WTC11 (cell line): ENCODE data around the gene NEU2.

Experiments
- KAT7 ChIP-seq: sonication (generic); formaldehyde crosslinking; IDR thresholded peaks from 2 replicates; pipeline ENCODE4 v1.8.1; 2023; ENCODE audit warnings: missing genetic modification reagents, mild to moderate bottlenecking, borderline replicate concordance
- ZNF396 ChIP-seq: fragments of 250-450 bp; sonication (Bioruptor Pico); IDR thresholded peaks from 2 replicates; pipeline ENCODE4 v1.8.0; 2021; ENCODE audit warnings: mild to moderate bottlenecking, moderate library complexity, borderline replicate concordance
- TF ChIP-seq, protein P1 (sequence below): fragments of 200-600 bp; IDR thresholded peaks from 2 replicates; pipeline ENCODE4 v1.8.0; 2022; ENCODE audit warnings: antibody characterized with exemption
- TF ChIP-seq, protein P2 (sequence below): sonication (generic); formaldehyde crosslinking; conservative IDR thresholded peaks from 2 replicates; pipeline ENCODE4 v1.8.1; 2022; ENCODE audit warnings: mild to moderate bottlenecking, missing genetic modification reagents

DNA sequence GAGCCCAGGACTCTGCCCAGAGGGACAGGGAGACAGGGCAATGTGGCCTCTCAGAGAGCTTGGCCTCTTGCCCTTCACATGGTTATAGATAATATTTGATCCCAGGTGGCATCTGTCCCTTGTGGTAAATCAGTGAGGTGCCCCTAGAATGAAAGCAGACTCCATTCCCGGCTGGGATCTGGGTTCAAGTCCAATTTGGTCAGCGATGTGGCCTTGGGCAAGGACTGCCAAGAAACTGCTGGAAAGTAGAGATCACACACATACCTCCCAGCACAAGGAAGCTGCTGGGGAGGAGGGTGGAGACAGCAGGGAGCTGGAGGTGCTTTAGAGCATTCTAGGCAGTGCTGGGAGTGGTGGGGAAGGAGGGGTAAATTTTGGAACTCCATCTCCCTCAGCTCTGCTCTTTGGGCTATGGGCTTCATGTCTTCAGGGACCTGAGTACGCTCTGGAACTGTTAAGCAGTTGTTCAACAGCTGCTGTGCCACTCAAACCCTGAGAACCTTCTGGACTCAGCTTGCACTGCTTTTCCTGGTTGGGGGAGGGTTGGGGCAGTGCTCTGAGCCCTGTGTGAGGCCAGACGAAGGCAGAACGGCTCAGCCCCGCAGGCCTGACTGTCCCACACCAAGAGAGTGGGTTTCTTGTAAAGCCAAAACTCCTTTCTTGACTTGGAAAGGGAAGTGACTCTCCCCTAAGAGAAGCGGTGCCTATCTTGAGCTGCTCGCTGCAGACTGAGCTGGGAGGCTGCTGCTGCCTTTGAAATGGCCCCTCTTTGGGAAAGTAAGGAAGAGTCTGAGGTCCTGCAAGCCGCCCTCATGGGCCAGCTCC, 50.7 kb downstream of the NEU2 start:
- TF ChIP-seq, protein P1, sequence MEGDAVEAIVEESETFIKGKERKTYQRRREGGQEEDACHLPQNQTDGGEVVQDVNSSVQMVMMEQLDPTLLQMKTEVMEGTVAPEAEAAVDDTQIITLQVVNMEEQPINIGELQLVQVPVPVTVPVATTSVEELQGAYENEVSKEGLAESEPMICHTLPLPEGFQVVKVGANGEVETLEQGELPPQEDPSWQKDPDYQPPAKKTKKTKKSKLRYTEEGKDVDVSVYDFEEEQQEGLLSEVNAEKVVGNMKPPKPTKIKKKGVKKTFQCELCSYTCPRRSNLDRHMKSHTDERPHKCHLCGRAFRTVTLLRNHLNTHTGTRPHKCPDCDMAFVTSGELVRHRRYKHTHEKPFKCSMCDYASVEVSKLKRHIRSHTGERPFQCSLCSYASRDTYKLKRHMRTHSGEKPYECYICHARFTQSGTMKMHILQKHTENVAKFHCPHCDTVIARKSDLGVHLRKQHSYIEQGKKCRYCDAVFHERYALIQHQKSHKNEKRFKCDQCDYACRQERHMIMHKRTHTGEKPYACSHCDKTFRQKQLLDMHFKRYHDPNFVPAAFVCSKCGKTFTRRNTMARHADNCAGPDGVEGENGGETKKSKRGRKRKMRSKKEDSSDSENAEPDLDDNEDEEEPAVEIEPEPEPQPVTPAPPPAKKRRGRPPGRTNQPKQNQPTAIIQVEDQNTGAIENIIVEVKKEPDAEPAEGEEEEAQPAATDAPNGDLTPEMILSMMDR, result no peak
- TF ChIP-seq, protein P2, sequence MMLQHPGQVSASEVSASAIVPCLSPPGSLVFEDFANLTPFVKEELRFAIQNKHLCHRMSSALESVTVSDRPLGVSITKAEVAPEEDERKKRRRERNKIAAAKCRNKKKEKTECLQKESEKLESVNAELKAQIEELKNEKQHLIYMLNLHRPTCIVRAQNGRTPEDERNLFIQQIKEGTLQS, result no peak
- TF ChIP-seq KAT7 (CRISPR knock-in tag) (no peak), ZNF396 (CRISPR knock-in tag) (no peak)
